Effector CD4-positive, alpha-beta T cell (primary cell): Measurements from ENCODE around the gene PDE4B.

Experiments
- DNase-seq: peaks from one replicate; pipeline ENCODE4 v3.0.0-alpha.2; 2020

PDE4B gene

GRCh38 chr1:66270119-66270812 is 477.6 kb downstream of the PDE4B start:
- DNase-seq, result no peak

DNA sequence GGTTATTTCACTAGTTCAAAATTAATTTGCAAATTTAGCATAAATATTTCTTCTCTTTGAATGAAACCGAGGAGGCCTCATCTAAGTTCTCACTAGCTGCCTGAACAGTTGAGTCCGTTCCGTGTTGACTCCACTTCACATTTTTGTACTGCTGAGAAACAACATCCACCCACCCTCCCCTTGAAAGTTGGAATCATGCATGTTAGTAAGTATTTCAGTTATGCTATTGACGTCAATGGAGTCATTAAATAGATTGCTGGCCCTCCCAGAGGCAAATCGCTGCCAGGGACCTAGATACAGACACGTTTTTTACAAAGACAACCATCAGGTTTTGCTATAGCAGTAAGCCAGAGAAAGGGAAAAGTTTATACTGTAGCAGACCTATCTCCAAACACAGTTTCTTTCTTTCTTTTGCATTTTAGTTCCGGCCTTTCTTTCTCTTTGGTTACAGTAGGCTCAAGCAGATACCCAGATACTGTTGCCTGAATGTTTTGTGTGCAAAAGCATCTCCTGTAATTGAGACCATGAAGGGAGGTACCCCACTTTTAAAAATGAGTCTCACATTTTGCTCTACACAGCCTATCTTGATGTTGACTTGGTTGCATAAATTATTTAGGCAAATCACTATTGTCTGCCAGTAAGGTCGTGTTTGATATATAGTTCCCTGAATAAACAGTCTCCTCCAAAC is 478.7 kb downstream of the PDE4B start:
- DNase-seq, result no peak

- DNase-seq, result no peak
Measured at GRCh38 chr1:66271904-66272254, 479.2 kb downstream of the PDE4B start.

DNA sequence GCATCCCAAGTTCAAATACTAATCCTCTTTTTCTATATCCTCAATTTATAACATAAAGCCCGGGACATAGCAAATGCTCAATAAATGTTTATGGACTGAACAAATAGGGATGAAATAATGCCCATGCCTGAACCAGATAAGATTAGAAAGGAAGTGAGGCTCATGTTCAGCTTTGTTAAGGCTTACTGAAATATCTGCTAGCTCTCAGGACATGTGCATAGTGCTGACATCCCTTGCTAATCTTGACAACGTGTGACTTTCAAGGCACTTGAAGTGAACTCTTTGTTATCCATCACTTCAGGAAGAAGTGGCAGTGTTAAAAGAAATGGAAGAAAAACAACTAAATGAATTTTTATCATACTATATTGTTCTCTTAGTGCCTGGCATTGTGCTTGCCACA is 481.0 kb downstream of the PDE4B start:
- DNase-seq, result no peak

- no peak for DNase-seq
Measured at GRCh38 chr1:66274634-66275033, 481.9 kb downstream of the PDE4B start.

DNA sequence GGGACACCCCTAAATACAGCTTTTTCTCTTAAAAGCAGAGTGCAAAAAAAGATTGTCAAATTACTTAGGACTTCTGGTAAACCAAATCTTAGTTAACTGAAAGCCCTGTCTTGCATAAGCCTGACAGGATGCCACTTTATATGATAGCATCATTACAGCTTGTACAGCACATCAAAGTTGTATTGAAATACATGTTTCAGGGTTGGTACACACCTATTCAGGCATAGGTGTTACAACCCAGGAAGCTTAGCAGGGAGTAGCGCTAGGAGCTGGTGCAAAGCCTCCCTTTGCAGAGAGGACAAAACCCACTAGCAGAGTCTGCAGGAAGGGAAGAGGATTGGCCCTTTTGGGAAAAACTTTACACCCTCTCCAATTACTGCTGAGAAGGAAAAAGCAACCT is 482.4 kb downstream of the PDE4B start:
- no peak for DNase-seq

DNA sequence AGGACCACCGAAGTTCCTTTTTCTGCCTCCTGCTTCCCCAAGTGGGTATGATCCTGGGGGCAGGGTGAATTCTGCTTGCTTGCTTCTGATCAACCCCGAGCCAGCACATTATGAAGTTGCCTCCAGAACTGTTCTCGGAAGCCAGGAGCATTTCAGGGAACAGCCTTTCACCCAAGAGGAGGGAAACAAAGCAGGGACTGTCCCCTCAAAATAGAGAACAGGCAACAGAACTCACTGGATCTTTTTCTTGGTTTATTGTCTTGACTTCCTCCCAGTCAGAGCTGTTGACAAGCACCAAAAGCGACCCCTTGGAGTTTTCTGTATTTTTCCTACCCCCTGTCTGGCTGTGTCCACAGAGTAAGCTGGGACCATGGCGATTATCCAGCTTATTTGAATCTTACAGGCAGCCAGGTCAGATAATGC is 482.9 kb downstream of the PDE4B start:
- no peak for DNase-seq

GRCh38 chr1:66276218-66276617 is 483.5 kb downstream of the PDE4B start:
- DNase-seq, result no peak

- DNase-seq, result no peak
Measured at GRCh38 chr1:66278260-66279021, 485.7 kb downstream of the PDE4B start.

GRCh38 chr1:66281808-66282207 is 489.1 kb downstream of the PDE4B start:
- no peak for DNase-seq

GRCh38 chr1:66282343-66282852 is 489.7 kb downstream of the PDE4B start:
- peak; percentile 56 for DNase-seq

DNA sequence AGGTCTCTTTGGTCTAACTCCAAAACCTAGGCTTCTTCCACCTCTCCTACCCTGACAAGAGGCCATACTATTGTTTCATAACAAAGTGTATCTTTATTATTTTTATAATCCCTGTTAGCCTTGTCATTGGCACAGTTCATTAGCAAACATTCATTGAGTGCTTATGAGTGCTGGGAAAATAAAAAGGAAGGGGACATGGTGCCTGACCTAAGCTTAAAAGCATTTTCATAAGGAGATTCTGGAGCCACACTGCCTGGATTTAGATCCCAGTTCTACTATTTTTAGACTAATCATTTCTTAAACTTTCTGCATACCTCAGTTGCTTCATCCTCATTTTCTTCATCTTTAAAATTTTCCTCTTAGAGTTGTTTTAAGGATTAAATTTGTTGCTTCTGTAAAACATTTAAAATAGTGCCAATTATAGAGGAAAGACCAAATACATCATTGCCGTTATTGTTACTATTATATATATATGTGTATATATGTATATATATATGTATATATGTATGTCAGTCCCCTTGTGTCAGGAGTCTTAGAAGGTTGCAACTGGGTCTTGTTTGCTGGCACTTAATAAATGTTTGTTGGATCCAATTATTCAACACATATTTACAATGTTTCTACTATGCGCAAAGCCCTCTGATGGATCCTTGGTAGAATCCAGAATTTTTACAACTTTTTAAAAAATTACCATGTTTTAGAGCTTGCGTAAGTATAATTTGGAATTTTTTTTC is 490.4 kb downstream of the PDE4B start:
- no peak for DNase-seq

- no peak for DNase-seq
Measured at GRCh38 chr1:66283622-66284041, 490.9 kb downstream of the PDE4B start.

- no peak for DNase-seq
Measured at GRCh38 chr1:66284746-66285145, 492.1 kb downstream of the PDE4B start.

- DNase-seq, result no peak
Measured at GRCh38 chr1:66285618-66286270, 493.0 kb downstream of the PDE4B start.

DNA sequence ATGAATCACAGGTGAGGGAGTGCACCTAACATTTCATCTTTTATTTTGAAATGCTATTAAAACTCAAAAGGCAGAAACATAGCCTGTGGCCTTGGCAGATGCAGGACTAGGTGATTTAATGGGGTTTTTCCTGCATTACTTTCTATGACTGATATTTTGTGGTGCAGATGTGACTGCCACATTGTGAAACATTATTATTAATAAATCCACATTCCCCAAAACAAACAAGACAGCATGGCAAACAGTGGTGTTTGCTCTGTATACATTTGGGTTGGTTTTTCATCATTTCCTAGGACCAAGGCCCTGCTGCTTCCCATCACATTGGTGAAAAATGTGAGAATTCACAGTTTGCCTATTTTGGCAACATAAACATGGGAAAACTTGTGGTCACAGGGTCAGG is 493.6 kb downstream of the PDE4B start:
- DNase-seq, result no peak

DNA sequence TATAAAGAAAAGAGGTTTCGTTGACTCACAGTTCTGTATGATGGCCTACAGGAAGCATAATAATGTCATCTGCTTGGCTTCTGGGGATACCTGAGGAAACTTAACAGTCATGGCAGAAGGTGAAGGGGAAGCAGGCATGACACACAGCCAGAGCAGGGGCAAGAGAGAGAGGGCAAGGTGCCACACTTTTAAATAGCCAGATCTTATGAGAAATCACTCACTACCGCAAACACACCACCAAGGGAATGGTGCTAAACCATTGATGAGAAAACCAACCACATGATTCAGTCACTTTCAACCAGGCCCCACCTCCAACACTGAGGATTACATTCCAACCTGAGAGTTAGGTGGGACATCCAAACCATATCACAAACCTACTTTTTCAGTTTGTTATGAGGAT is 495.4 kb downstream of the PDE4B start:
- DNase-seq, result no peak

- DNase-seq, result no peak
Measured at GRCh38 chr1:66290761-66291530, 498.3 kb downstream of the PDE4B start.

DNA sequence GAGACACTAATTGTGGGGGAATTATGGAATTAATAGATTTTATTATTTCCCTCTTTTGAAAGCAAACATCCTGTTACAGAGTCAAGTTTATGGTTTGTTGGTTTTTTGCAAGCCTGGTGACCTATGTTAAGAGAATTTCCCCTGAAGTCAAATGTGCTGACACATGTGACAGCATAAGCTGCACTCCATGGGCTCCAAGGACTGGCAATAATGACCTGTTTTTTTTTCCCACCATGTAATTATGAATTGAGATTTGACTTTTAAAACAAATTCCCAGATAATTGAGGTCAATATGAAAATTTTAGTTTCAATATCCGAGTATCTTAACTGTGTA is 498.8 kb downstream of the PDE4B start:
- no peak for DNase-seq

DNA sequence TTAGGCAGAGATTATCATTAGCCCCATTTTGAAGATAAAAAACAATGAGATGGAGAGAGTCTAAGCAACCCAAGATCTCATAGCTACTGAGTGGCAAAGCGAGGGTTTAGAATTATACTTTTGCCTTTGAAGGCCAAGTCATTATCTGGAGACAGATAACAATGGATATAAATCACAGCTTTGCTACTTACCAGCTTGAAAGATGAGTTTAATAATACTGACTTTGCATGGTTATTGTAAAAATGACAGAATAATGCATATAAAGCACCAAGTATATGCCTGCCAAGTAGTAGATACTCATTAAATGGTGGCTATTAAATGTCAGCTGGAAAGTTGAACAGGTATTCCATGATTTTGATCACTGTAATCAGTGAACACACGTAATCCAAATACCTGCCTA is 499.6 kb downstream of the PDE4B start:
- DNase-seq, result no peak

GRCh38 chr1:66292944-66293343 is 500.2 kb downstream of the PDE4B start:
- no peak for DNase-seq
